Measurements from ENCODE around the gene STAC3. TPM values are rescaled to one million over a fixed set of nuclear protein-coding genes. Genes with fewer than 3 reads are reported as not detected.

STAC3 gene
- total and polyA plus RNA-seq, 2 of the 13 experiments (the other 11 are each of a cell fraction or from before 2014, with no cell fraction given) = 0.18 to 0.22 TPM

DNA sequence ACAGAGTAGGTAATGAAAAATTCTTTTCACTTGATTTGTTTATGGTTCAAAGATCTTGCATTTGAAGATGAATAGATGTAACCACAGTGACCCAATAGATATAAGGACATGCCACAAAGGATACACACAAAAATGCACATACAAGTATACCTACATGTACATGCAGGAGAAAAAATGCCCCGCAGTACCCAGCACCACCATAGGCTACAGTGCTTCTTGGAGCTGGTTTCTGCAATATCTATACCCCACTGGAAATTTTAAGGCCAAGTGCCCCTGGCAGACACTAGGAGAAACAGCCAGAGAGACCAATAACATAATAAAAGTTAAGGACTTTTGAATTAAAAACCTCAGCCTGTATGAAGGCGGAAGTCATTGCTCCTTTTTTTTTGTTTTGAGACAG, 12.1 kb upstream of the STAC3 start:
- Histone ChIP-seq H3K79me2 (ENCODE audit: insufficient read depth, low read length) (no peaks in the 10 kb centered on the region), H3K27me3 (ENCODE audit: control insufficient read depth in 1 of 2, insufficient read depth in 2 of 2, low read length in 2 of 2) (no peaks in the 10 kb centered on the region), H3K4me3 (replicated peaks in 1 of 3; ENCODE audit: insufficient read depth in 1 of 3, low read depth in 2 of 3, low read length in 3 of 3) (no peak overlapping the region), H3K36me3 (replicated peaks in 1 of 2; ENCODE audit: control insufficient read depth in 1 of 2, insufficient read depth in 2 of 2, low read length in 2 of 2) (peaks cover 9 to 34% of the 10 kb centered on the region in 2 experiments), H3K27ac (ENCODE audit: extremely low read length, insufficient read depth, low read length) (no peak overlapping the region), H3K9ac (ENCODE audit: insufficient read depth, low read depth, low read length) (no peak overlapping the region), H3K9me3 (ENCODE audit: low read length) (no peaks in the 10 kb centered on the region), H2AFZ (ENCODE audit: low read length) (no peak overlapping the region), H3K4me1 (ENCODE audit: insufficient read depth, low read length) (peaks cover 13% of the 10 kb centered on the region), H3K4me2 (ENCODE audit: low read depth, low read length) (no peak overlapping the region), H4K20me1 (ENCODE audit: insufficient read depth, low read length) (no peaks in the 10 kb centered on the region)
- DNase-seq (ENCODE audit: low spot score) (no peak), FAIRE-seq (no peak), ATAC-seq (no peak)
- ChIA-PET CTCF (ENCODE audit: low intra/inter-chr PET ratio, low total read pairs) (interaction anchor here (1.3 to 1.4 kb wide), 2 partner anchors 14 to 199 kb away, joined by 4 to 8 read pairs; no protein-coding TSS in a partner anchor), POLR2A (no interaction called here)
- intact Hi-C loops (cut with micrococcal nuclease; ENCODE audit: unreplicated experiment) = loop anchor here (5.0 kb wide), 1 partner anchor 189 kb away; no protein-coding TSS in a partner anchor
- BruUV-seq (replicated peaks) = no TSS peak
- in situ Hi-C loops (cut with HindIII; ENCODE audit: extremely low pct_ligation_motif_present, low pct_unique_long_range_greater_than_20kb) = loop anchor here (5.0 kb wide), 1 partner anchor 194 kb away; the partner anchor contains the start of genes GLI1 and INHBE
- TF ChIP-seq ZNF580 (CRISPR knock-in tag; IDR thresholded peaks at IDR 0.05; ENCODE audit: borderline replicate concordance, low read depth) (no peak), FOXP4 (CRISPR knock-in tag; IDR thresholded peaks at IDR 0.05) (no peak), AGO1 (IDR thresholded peaks at IDR 0.05; ENCODE audit: low read depth, low read length, poor library complexity, severe bottlenecking) (no peak), SMARCC2 (IDR thresholded peaks at IDR 0.05) (no peak), HMGXB4 (CRISPR knock-in tag; IDR thresholded peaks at IDR 0.05; ENCODE audit: borderline replicate concordance in 1 of 2, low read depth in 1 of 2) (no peak), ZNF556 (CRISPR knock-in tag; IDR thresholded peaks at IDR 0.05; ENCODE audit: borderline replicate concordance) (no peak)
- WGBS (ENCODE audit: low lambda C conversion rate) = 97% methylated on average over 2 of the region's 2 CpGs
